ENCODE measurements around the gene DKK2.

DKK2 gene

GRCh38 chr4:106907216-106907615 is 128.9 kb downstream of the DKK2 start:
- no peak for DNase-seq

GRCh38 chr4:106906728-106907127 is 129.4 kb downstream of the DKK2 start:
- no peak for DNase-seq

- DNase-seq: peak; percentile 1
These were observed 137.4 kb downstream of the DKK2 start for GRCh38 chr4:106898621-106899230.

GRCh38 chr4:106893903-106894302 is 142.2 kb downstream of the DKK2 start:
- DNase-seq: no peak

GRCh38 chr4:106893395-106893881 is 142.7 kb downstream of the DKK2 start:
- DNase-seq: no peak

GRCh38 chr4:106892786-106893185 is 143.3 kb downstream of the DKK2 start:
- DNase-seq: no peak

GRCh38 chr4:106875340-106875739 is 160.8 kb downstream of the DKK2 start:
- no peak for DNase-seq

Measured in NCI-H2029 (cell line).